Adrenal gland (tissue), 12 donors: ENCODE measurements around the gene PEAR1. TPM values are rescaled to one million over a fixed set of nuclear protein-coding genes. Genes with fewer than 3 reads are reported as not detected.

Experiments
- DNase-seq, 7 donors: peaks; one replicate each; pipeline ENCODE4 v3.0.0-alpha.2; 2019 to 2020
- H3K27ac ChIP-seq, 5 donors: fragments of 200-600 bp; sonication (generic) in 4 of 5; 1 replicate in 3 of 5; 2 replicates in 2 of 5; pipeline versions ENCODE4 v1.5.1 to v1.8.0; 2016 to 2020; ENCODE audit warnings: mild to moderate bottlenecking in 1 of 5
- H3K27me3 ChIP-seq: fragments of 200-600 bp; 2 replicates; pipeline ENCODE4 v1.8.0; 2021
- H3K36me3 ChIP-seq, 2 donors: fragments of 200-600 bp; replicated peaks in 1 of 2; 1 replicate in 1 of 2; 2 replicates in 1 of 2; pipeline versions ENCODE4 v1.5.1 to v1.8.0; 2018 to 2022
- H3K4me1 ChIP-seq, 2 donors: fragments of 200-600 bp; replicated peaks in 1 of 2; 1 replicate in 1 of 2; 2 replicates in 1 of 2; pipeline versions ENCODE4 v1.5.1 to v1.8.0; 2018 to 2021
- H3K4me3 ChIP-seq, 4 donors: fragments of 200-600 bp; sonication (generic) in 3 of 4; one replicate each; pipeline ENCODE4 v1.5.1; 2016 to 2018
- H3K9me3 ChIP-seq, 3 donors: fragments of 200-600 bp; sonication (generic) in 1 of 3; replicated peaks in 1 of 3; 1 replicate in 2 of 3; 2 replicates in 1 of 3; pipeline versions ENCODE4 v1.5.1 to v1.8.0; 2016 to 2021
- CTCF ChIP-seq, 6 experiments: fragments of 450-650 bp in 4 of 6; fragments of 200-600 bp in 2 of 6; sonication (generic) in 1 of 6; IDR thresholded peaks; 1 replicate in 5 of 6; 2 replicates in 1 of 6; pipeline versions ENCODE4 v1.5.1 to v1.8.0; 2016 to 2021; ENCODE audit warnings: antibody characterized with exemption in 6 of 6, mild to moderate bottlenecking in 2 of 6, moderate library complexity in 1 of 6
- POLR2A ChIP-seq, 2 donors: fragments of 450-650 bp; IDR thresholded peaks; one replicate each; pipeline ENCODE4 v1.6.1; 2017; ENCODE audit warnings: antibody characterized with exemption in 2 of 2, mild to moderate bottlenecking in 2 of 2, moderate library complexity in 1 of 2
- WGBS, 4 donors: extraction: QIAGEN DNeasy Blood & Tissue Kit in 2 of 4; methylation state at CpG; one replicate each; pipeline versions ENCODE4 v1.1.5 to v1.1.7; 2013 to 2017; 5-methylcytosine and 5-hydroxymethylcytosine counted together
- intact Hi-C, 2 donors: fragments of 100-400 bp; cut with DNase I; formaldehyde crosslinking; loops; one replicate each; pipeline versions ENCODE4 v1.14.1 to v1.15.0; 2022 to 2023
- polyA plus RNA-seq, 3 donors: library from polyadenylated mRNA; stranded (reverse); fragments of 200-250 nt in 2 of 3; fragments of 350-450 nt in 1 of 3; fragmentation: Illumina TruSeq in 1 of 3; extraction: RNeasy Lipid Tissue Mini Kit (QIAGEN cat#74804) in 1 of 3; gene quantifications; one replicate each; pipeline ENCODE4 v1.2.3, GENCODE V29; 2013 to 2014
- total RNA-seq, 9 donors: library from RNA; depleted of rRNA in 4 of 9; stranded (reverse); fragments of >200 nt in 4 of 9; fragments of 120-200 nt in 1 of 9; fragmentation: NEBNext Ultra II Directional in 1 of 9; extraction: Animal tissue kit (Norgen Biotek cat#: 25700) in 1 of 9; gene quantifications; one replicate each; pipeline versions ENCODE4 v1.1.0 to v1.2.4, GENCODE V29; 2013 to 2023
- donor health status: healthy with polysubstance abuse.
- donor health status: Bipolar disorder and iron deficiency.
- donor health status: DM: yes; HTN: yes; CAD: no.
- donor health status: DM: no; HTN: no; CAD: no.
- donor health status: DM: no; HTN: no; CAD: no.
- donor health status: DM: yes; HTN: yes; CAD: no.

PEAR1 gene
- total and polyA plus RNA-seq, 12 donors, result 4.2 to 31.1 (median 10.4) TPM

GRCh38 chr1:156847591-156848460 lies 45.7 kb upstream of the PEAR1 start:
- H3K27me3 ChIP-seq, result peaks cover 33% of the 10 kb centered on the region

GRCh38 chr1:156848461-156849150 lies 44.9 kb upstream of the PEAR1 start:
- intact Hi-C loops, result no loop called here
- peaks cover 6 to 14% of the 10 kb centered on the region in 2 donors for H3K4me1 ChIP-seq
- no peak overlapping the region for H3K27ac ChIP-seq
- no peaks in the 10 kb centered on the region for H3K36me3 ChIP-seq
- peak in 2 of 7 donors; percentile 15 to 62 for DNase-seq
- WGBS, 4 donors, result 23 to 51% (median 28%) methylated on average over 11 to 36 of the region's 36 CpGs
- H3K27me3 ChIP-seq, result peaks cover 25% of the 10 kb centered on the region
- H3K4me3 ChIP-seq, result no peak overlapping the region
- TF ChIP-seq CTCF (IDR thresholded peaks at IDR 0.05) (no peak), POLR2A (IDR thresholded peaks at IDR 0.05) (no peak)
- H3K9me3 ChIP-seq, result no peaks in the 10 kb centered on the region

More at GRCh38 chr1:156847591-156848460, 45.7 kb upstream of the PEAR1 start:
- TF ChIP-seq POLR2A (IDR thresholded peaks at IDR 0.05), result no peak
- no peak for TF ChIP-seq CTCF (IDR thresholded peaks at IDR 0.05)
- H3K9me3 ChIP-seq, result no peaks in the 10 kb centered on the region
- H3K27ac ChIP-seq, result no peak overlapping the region
- intact Hi-C loops, result no loop called here
- H3K4me1 ChIP-seq, result peaks cover 6 to 14% of the 10 kb centered on the region in 2 donors
- WGBS, 4 donors, result 80 to 86% (median 85%) methylated on average over 7 of the region's 7 CpGs
- no peak overlapping the region for H3K4me3 ChIP-seq
- H3K36me3 ChIP-seq, result no peaks in the 10 kb centered on the region
- no peak for DNase-seq

- WGBS, 4 donors, result 33 to 56% (median 35%) methylated on average over 6 to 23 of the region's 23 CpGs; no CpG with 5 or more reads in 1 of the 4 donors
- Histone ChIP-seq H3K36me3 (no peaks in the 10 kb centered on the region), H3K4me1 (peaks cover 6 to 14% of the 10 kb centered on the region in 2 donors), H3K4me3 (no peak overlapping the region), H3K27ac (no peak overlapping the region), H3K27me3 (peaks cover 24% of the 10 kb centered on the region), H3K9me3 (no peaks in the 10 kb centered on the region)
- TF ChIP-seq CTCF (IDR thresholded peaks at IDR 0.05) (no peak), POLR2A (IDR thresholded peaks at IDR 0.05) (no peak)
- intact Hi-C loops, result no loop called here
- no peak for DNase-seq
Measured at GRCh38 chr1:156849151-156849496, 44.4 kb upstream of the PEAR1 start.

- peaks cover 7% of the 10 kb centered on the region for H3K27me3 ChIP-seq
- TF ChIP-seq CTCF (IDR thresholded peaks at IDR 0.05) (no peak), POLR2A (IDR thresholded peaks at IDR 0.05) (no peak)
- 46 to 71% (median 69%) methylated on average over 6 to 17 of the region's 17 CpGs for WGBS, 4 donors
- intact Hi-C loops, result no loop called here
- no peak overlapping the region for H3K4me3 ChIP-seq
- no peaks in the 10 kb centered on the region for H3K9me3 ChIP-seq
- peaks cover 6 to 11% of the 10 kb centered on the region in 2 donors for H3K4me1 ChIP-seq
- DNase-seq, result peak in 1 of 7 donors; percentile 19
- H3K27ac ChIP-seq, result no peak overlapping the region
- no peaks in the 10 kb centered on the region for H3K36me3 ChIP-seq
Measured at GRCh38 chr1:156851779-156852417, 41.6 kb upstream of the PEAR1 start.
